ENCODE data around the gene PRRC2B.

The PRRC2B gene

GRCh38 chr9:131370638-131371037, 23.2 kb upstream of the PRRC2B start:
- H3K27ac ChIP-seq = no peak overlapping the region
- no peak for TF ChIP-seq CTCF (conservative IDR thresholded peaks at IDR 0.05)

GRCh38 chr9:131372599-131372973, 21.3 kb upstream of the PRRC2B start:
- peak overlapping the region; percentile 89 for H3K27ac ChIP-seq

GRCh38 chr9:131374638-131375037, 19.2 kb upstream of the PRRC2B start:
- H3K27ac ChIP-seq = peak overlapping the region; percentile 89; the same call in 1 of the 2 replicates

- TF ChIP-seq CTCF (conservative IDR thresholded peaks at IDR 0.05) = no peak
- no peak overlapping the region for H3K27ac ChIP-seq
Measured at GRCh38 chr9:131379056-131379455, 14.8 kb upstream of the PRRC2B start.

- H3K27ac ChIP-seq = peak overlapping the region; percentile 73
- no peak for TF ChIP-seq CTCF (conservative IDR thresholded peaks at IDR 0.05)
Measured at GRCh38 chr9:131382850-131383729, 10.8 kb upstream of the PRRC2B start.

- TF ChIP-seq CTCF (conservative IDR thresholded peaks at IDR 0.05) = no peak
- peak overlapping the region; percentile 73; the same call in 1 of the 2 replicates for H3K27ac ChIP-seq
Measured at GRCh38 chr9:131385296-131385695, 8.6 kb upstream of the PRRC2B start.

GRCh38 chr9:131386281-131386680, 7.6 kb upstream of the PRRC2B start:
- no peak for TF ChIP-seq CTCF (conservative IDR thresholded peaks at IDR 0.05)
- no peak overlapping the region for H3K27ac ChIP-seq

GRCh38 chr9:131387394-131387793, 6.5 kb upstream of the PRRC2B start:
- TF ChIP-seq CTCF (conservative IDR thresholded peaks at IDR 0.05) = no peak
- no peak overlapping the region for H3K27ac ChIP-seq
